GM12891 (cell line): ENCODE data around the gene USP10.

Experiments used
- POLR2A ChIP-seq: IDR thresholded peaks from 2 replicates; pipeline ENCODE4 v1.6.1; 2011; ENCODE audit warnings: low read depth, low read length, control low read depth
- POLR2AphosphoS5 ChIP-seq: IDR thresholded peaks from 2 replicates; pipeline ENCODE4 v1.6.1; 2011; ENCODE audit warnings: low read depth, low read length, control low read depth
- SPI1 ChIP-seq: IDR thresholded peaks from 2 replicates; pipeline ENCODE4 v1.6.1; 2011; ENCODE audit warnings: low read depth, low read length, control low read depth

GRCh38 chr16:84790301-84790700 lies 90.5 kb downstream of the USP10 start:
- TF ChIP-seq POLR2A (no peak), SPI1 (no peak), POLR2AphosphoS5 (no peak)
